GM12891 (cell line): Measurements from ENCODE around the gene OR52A1.

Experiments used
- POLR2AphosphoS5 ChIP-seq: IDR thresholded peaks from 2 replicates; pipeline ENCODE4 v1.6.1; 2011; ENCODE audit warnings: low read depth, low read length, control low read depth
- TAF1 ChIP-seq: IDR thresholded peaks from 2 replicates; pipeline ENCODE4 v1.6.1; 2011; ENCODE audit warnings: low read depth, low read length, control low read depth

DNA sequence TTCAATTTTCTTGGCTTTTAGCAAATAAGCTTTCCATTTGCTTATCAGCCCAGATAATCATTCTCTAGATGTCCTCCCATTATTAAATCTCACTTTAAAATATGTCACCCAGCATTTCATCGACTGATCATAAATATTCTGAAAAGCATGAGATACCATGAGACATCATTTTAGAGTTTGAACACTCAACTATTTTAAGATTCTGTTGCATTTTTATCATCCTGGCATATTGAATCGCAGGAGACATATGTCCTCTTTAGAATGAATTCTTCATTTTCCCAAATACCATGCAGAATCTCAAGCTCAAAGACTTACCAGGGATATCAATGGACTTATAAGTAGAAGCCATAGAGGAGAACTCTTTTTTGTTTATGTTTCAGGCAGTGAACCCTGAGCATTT lies 16.6 kb downstream of the OR52A1 start, which contains the start of gene OR52A5:
- no peak for TF ChIP-seq TAF1
- TF ChIP-seq POLR2AphosphoS5 = no peak
